SK-N-MC (cell line): ENCODE measurements around the gene ATE1.

Experiments
- DNase-seq: peaks from one replicate; pipeline ENCODE4 v3.0.0-alpha.2; 2011; ENCODE audit warnings: low read depth, low spot score
- H3K27ac ChIP-seq: fragments of 200-600 bp; sonication (generic); 2 replicates; pipeline ENCODE4 v1.5.1; 2016; ENCODE audit warnings: mixed run types
- H3K36me3 ChIP-seq: fragments of 200-600 bp; sonication (generic); 2 replicates; pipeline ENCODE4 v1.6.1; 2017; ENCODE audit warnings: antibody characterized with exemption, low read length, mixed read lengths; ENCODE audit not compliant: insufficient read depth
- H3K4me3 ChIP-seq: fragments of 200-600 bp; sonication (generic); 2 replicates; pipeline ENCODE4 v1.5.1; 2016
- H3K9ac ChIP-seq: fragments of 200-600 bp; sonication (generic); 2 replicates; pipeline ENCODE4 v1.8.0; 2017; ENCODE audit warnings: mixed run types, mixed read lengths; ENCODE audit not compliant: insufficient read length
- H3K9me3 ChIP-seq: fragments of 200-600 bp; sonication (generic); 2 replicates; pipeline ENCODE4 v1.6.1; 2017; ENCODE audit warnings: low read depth, mild to moderate bottlenecking, antibody characterized with exemption, low read length, moderate library complexity, mixed read lengths
- EZH2 ChIP-seq: fragments of 200-600 bp; sonication (generic); IDR thresholded peaks from one replicate; pipeline ENCODE4 v1.6.1; 2017; ENCODE audit warnings: antibody characterized with exemption
- FOXP2 ChIP-seq: optimal IDR thresholded peaks from 2 replicates; pipeline ENCODE3; 2011; ENCODE audit warnings: mild to moderate bottlenecking, moderate library complexity; ENCODE audit not compliant: insufficient read depth; ENCODE audit errors: extremely low read length, control extremely low read depth
- POLR2AphosphoS5 ChIP-seq: IDR thresholded peaks from 2 replicates; pipeline ENCODE4 v1.6.1; 2012; ENCODE audit warnings: mild to moderate bottlenecking, low read depth, low read length, borderline replicate concordance

Gene ATE1

DNA sequence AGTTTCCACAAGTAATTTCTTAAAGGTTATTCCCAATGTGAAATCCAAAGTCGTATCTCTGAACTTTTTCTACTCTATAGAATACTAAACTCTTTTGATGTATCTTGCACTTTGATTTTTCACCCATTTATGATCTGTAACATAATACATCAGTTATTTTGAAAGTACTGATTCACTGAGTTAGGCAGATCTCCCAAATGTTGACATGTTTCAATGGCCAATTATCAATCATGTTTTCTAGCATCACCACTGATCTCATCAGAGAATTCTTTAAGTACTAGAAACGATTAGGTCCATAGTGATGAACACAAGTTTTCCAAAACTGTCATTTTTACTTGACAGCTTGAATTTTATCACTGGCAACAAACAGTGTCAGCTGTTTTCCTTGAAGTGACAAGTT, 119.0 kb downstream of the ATE1 start:
- TF ChIP-seq FOXP2 (no peak), POLR2AphosphoS5 (no peak)
- Histone ChIP-seq H3K36me3 (no peaks in the 10 kb centered on the region), H3K9ac (no peak overlapping the region), H3K9me3 (no peaks in the 10 kb centered on the region), H3K27ac (no peak overlapping the region), H3K4me3 (no peak overlapping the region)
- no peak for DNase-seq

DNA sequence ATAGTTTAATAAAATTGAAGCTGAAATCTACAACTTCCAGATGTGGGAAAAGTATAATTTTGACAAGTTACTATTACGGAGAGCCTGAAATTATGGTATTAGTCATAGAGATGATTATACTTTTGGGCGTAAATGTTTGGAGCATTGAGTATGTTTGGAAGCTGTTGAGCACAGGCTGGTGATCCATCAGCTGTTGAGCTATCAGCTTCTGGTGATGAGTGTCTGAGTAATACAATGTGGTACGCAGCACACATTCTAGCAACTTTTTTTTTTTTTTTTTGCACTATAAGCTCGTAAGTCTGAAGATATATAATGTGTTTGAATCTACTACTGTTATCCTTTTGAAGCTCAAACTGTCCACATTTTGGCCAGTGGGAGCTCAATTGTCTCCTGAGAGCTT, 123.4 kb downstream of the ATE1 start:
- H3K4me3 ChIP-seq, result no peak overlapping the region
- no peak for DNase-seq
- H3K9me3 ChIP-seq, result no peaks in the 10 kb centered on the region
- H3K27ac ChIP-seq, result no peak overlapping the region
- TF ChIP-seq POLR2AphosphoS5 (no peak), FOXP2 (no peak), EZH2 (no peak)
- no peak overlapping the region for H3K9ac ChIP-seq
- no peaks in the 10 kb centered on the region for H3K36me3 ChIP-seq

DNA sequence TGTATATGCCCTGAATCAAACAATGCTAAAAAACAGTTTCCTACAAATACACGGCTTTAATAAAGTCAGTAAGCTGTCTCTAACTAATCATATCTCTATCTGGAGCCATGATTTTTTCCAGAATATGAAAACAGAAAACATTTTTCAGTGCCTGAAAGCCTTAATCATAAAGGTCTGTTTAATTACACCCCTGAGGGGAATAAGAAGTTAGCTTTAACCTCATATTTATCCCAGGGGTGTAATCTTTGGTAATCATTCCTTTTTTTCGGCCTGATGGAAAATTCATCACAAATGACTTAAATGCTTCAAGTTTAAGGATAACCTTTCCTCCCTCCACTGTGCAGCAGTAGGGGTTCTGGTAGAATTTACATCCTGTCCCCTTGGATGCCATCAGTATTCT, 124.2 kb downstream of the ATE1 start:
- Histone ChIP-seq H3K4me3 (no peak overlapping the region), H3K36me3 (no peaks in the 10 kb centered on the region), H3K9ac (no peak overlapping the region), H3K27ac (no peak overlapping the region; the same call in 1 of the 2 replicates), H3K9me3 (no peaks in the 10 kb centered on the region)
- TF ChIP-seq FOXP2, result no peak
- no peak for TF ChIP-seq POLR2AphosphoS5
- TF ChIP-seq EZH2, result no peak
- no peak for DNase-seq

DNA sequence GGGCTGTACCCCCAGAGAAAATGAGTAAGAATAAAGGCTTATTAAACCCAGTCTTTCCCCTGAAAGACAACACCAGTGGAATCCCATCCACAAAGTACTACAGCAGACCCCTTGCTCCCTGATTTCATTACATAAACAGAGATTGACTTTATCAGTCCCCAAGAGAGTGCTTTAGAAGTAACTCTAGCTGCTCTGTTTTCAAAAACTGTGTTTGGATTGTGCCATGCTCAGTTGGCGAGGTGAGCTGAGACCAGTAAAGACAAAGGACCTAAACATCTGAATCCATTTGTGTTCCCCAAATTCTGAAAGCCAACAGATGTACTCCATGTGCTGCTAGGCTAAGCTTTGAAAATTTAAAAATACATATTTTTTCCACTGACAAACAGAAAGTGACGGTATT, 127.0 kb downstream of the ATE1 start:
- Histone ChIP-seq H3K27ac (no peak overlapping the region), H3K9me3 (no peaks in the 10 kb centered on the region), H3K9ac (no peak overlapping the region), H3K36me3 (no peaks in the 10 kb centered on the region), H3K4me3 (no peak overlapping the region)
- TF ChIP-seq FOXP2, result no peak
- no peak for DNase-seq

DNA sequence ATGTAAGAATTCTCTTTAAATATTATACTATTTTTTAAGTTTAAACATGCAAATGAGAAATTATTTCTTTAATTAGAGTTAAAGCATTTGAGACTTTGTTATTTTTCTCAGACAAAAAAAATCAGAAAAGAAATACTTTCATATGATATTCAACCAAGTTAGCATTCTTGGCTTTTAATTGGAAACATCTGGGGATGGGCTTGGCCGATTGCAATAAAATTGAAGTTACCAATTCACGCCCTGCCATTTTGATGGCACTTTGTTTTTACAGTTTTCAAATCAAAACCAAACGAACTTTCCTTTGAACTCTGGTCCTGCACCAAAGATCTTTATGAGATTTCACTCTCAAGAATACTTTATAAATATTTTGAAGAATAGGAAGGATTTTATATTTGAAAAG, 127.7 kb downstream of the ATE1 start:
- no peaks in the 10 kb centered on the region for H3K9me3 ChIP-seq
- TF ChIP-seq POLR2AphosphoS5 (no peak), EZH2 (no peak), FOXP2 (no peak)
- H3K9ac ChIP-seq, result no peak overlapping the region
- H3K27ac ChIP-seq, result no peak overlapping the region; the same call in 1 of the 2 replicates
- no peak for DNase-seq
- H3K36me3 ChIP-seq, result no peaks in the 10 kb centered on the region
- peak overlapping the region; percentile 22; the same call in 1 of the 2 replicates for H3K4me3 ChIP-seq

DNA sequence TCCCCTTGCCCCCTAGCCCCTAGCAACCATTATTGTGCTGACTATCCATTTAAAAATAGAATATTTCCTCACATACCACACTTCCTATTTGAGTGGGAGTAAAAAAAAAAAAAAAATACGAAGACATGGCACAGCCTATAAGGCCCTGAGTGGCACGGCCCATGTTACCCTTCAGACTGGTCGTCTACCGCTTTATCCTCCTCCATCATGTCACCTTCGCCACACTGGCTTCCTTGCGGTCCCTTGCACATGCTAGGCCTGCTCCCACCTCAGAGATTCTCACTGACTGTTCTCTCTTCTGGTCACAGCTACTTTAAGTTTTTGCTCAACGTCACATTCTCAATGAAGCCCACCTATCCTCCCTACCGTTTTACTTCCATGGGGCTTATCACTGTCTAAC, 130.3 kb downstream of the ATE1 start:
- TF ChIP-seq EZH2, result no peak
- TF ChIP-seq POLR2AphosphoS5, result no peak
- no peak for TF ChIP-seq FOXP2
- Histone ChIP-seq H3K4me3 (no peak overlapping the region), H3K27ac (no peak overlapping the region), H3K9ac (no peak overlapping the region), H3K36me3 (no peaks in the 10 kb centered on the region), H3K9me3 (no peaks in the 10 kb centered on the region)
- no peak for DNase-seq

DNA sequence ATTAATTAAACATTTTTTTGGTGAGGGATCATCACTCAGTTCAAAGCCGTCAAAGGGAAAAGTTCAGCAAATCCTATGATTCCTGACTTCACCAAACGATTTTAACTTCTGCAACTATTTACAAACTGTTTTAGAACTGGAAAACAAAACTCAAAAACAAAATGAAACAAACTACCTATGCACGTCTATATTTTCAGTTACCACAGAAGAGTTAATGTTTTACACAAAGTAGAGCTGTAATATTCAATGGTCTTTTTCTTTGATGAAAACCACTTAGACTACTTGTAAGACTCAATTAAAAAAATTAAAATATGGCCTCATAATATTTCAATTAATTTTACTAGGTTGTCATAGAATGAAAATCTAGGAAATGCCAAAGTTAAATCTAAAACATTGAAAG, 131.5 kb downstream of the ATE1 start:
- Histone ChIP-seq H3K4me3 (no peak overlapping the region), H3K27ac (no peak overlapping the region), H3K9me3 (no peaks in the 10 kb centered on the region), H3K9ac (no peak overlapping the region), H3K36me3 (no peaks in the 10 kb centered on the region)
- no peak for DNase-seq
- no peak for TF ChIP-seq FOXP2
- no peak for TF ChIP-seq POLR2AphosphoS5
- TF ChIP-seq EZH2, result no peak

DNA sequence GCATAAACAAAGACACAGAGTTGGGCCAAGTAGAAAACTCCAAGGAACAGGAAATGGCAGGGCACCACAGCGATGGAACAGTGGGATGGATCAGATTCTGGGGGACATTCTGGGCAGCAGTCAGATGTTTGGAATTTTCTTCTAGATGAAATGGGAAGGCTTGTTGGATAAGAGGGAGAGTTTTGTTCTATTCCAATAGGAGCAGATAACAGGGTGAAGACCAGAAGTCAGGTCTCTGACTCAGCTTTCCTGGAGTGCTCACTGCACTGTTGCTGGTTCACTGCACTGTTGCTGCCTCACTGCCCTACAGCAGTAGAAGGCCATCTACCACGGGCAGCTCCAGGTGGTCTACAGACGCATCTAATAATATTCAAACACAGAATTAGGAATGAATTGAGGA, 135.6 kb downstream of the ATE1 start:
- no peak for TF ChIP-seq EZH2
- TF ChIP-seq FOXP2, result no peak
- TF ChIP-seq POLR2AphosphoS5, result no peak
- no peaks in the 10 kb centered on the region for H3K9me3 ChIP-seq
- no peaks in the 10 kb centered on the region for H3K36me3 ChIP-seq
- H3K9ac ChIP-seq, result no peak overlapping the region
- DNase-seq, result no peak
- no peak overlapping the region for H3K4me3 ChIP-seq
- H3K27ac ChIP-seq, result no peak overlapping the region

DNA sequence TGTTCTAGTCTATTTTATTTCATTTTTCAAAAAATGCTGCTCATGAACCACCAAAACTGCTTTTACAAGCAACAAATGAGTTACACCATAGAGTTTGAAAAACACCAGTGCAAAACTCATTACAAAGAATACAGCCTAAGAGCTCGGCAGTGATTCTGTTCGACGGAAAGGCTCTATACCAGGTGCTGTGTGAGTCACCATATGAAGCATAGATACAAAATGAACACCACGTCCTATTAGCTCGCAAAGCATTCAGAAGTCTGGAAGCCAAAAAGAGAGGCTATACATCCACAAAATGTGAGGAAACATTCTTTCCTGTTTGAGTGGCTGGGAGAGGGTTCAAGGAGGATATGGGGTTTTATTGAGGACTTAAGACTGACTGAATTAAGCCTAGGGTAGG, 136.1 kb downstream of the ATE1 start:
- TF ChIP-seq EZH2 (no peak), FOXP2 (no peak), POLR2AphosphoS5 (no peak)
- DNase-seq, result no peak
- Histone ChIP-seq H3K4me3 (no peak overlapping the region), H3K9me3 (no peaks in the 10 kb centered on the region), H3K27ac (no peak overlapping the region), H3K36me3 (no peaks in the 10 kb centered on the region), H3K9ac (no peak overlapping the region)

DNA sequence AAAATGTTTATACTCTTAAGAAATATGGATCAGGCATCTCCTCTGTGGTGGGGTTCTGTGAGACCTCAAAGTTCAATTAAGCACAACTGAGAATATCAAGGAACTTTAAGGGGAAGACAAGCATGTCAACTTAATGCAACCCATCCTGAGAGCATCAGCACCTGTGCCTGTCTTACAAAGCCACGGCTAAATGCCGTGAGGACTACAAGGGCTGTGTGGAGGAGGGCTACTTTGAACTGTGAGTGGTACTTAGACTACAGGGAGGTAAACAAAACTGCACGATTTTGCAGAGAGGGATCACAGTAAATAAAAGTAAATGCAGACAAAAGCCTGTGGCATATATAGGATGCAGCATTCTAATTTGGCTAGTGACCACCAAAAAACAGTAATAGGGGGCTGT, 139.1 kb downstream of the ATE1 start:
- Histone ChIP-seq H3K9ac (no peak overlapping the region), H3K27ac (no peak overlapping the region), H3K36me3 (no peaks in the 10 kb centered on the region), H3K9me3 (no peaks in the 10 kb centered on the region), H3K4me3 (no peak overlapping the region)
- DNase-seq, result no peak
- no peak for TF ChIP-seq POLR2AphosphoS5
- no peak for TF ChIP-seq FOXP2
- TF ChIP-seq EZH2, result no peak
